Muscle of leg (tissue), 11 donors: ENCODE data around the gene LEMD1. TPM values are rescaled to one million over a fixed set of nuclear protein-coding genes. Genes with fewer than 3 reads are reported as not detected.
A peak's percentile ranks its signal among the peaks of the same experiment; 100 is the strongest.
"Not testable (repeated sequence)": the region's sequence is repeated elsewhere in the genome, so short reads cannot be mapped to it uniquely, and the experiment has no call there.

Experiments
- DNase-seq: peaks from one replicate; pipeline ENCODE4 v3.0.0; 2013
- H3K27ac ChIP-seq: one replicate; pipeline ENCODE4 v1.5.1; 2013; ENCODE audit warnings: mild to moderate bottlenecking, low read length, control low read depth
- H3K27me3 ChIP-seq: one replicate; pipeline ENCODE4 v1.6.1; 2013; ENCODE audit warnings: low read length; ENCODE audit not compliant: control insufficient read depth, insufficient read depth
- H3K36me3 ChIP-seq: one replicate; pipeline ENCODE4 v1.6.1; 2013; ENCODE audit warnings: low read length; ENCODE audit not compliant: control insufficient read depth, insufficient read depth
- H3K4me1 ChIP-seq: one replicate; pipeline ENCODE4 v1.6.1; 2013; ENCODE audit warnings: low read length; ENCODE audit not compliant: control insufficient read depth, insufficient read depth
- H3K4me3 ChIP-seq: one replicate; pipeline ENCODE4 v1.5.1; 2013; ENCODE audit warnings: low read length, control low read depth
- H3K9me3 ChIP-seq: replicated peaks from 2 replicates; pipeline ENCODE4 v1.6.1; 2013; ENCODE audit warnings: low read depth, low read length; ENCODE audit not compliant: control insufficient read depth
- WGBS: methylation state at CpG from one replicate; pipeline ENCODE4 v1.1.5; 2013; ENCODE audit warnings: missing lambda C conversion rate; ENCODE audit not compliant: insufficient coverage; 5-methylcytosine and 5-hydroxymethylcytosine counted together
- polyA plus RNA-seq, 8 donors: library from polyadenylated mRNA; unstranded; fragments of 120-200 nt; gene quantifications; one replicate each; pipeline versions ENCODE4 v1.2.1 to v1.2.3, GENCODE V29; 2013; ENCODE audit warnings: inconsistent platforms in 1 of 8, low replicate concordance in 1 of 8; ENCODE audit not compliant: insufficient read length in 8 of 8, insufficient read depth in 1 of 8
- total RNA-seq: library from RNA; stranded (reverse); fragments of 120-200 nt; gene quantifications from one replicate; pipeline ENCODE4 v1.2.4, GENCODE V29; 2013

LEMD1 gene
- total and polyA plus RNA-seq, 9 donors, result 0.39 TPM; not detected in 8

DNA sequence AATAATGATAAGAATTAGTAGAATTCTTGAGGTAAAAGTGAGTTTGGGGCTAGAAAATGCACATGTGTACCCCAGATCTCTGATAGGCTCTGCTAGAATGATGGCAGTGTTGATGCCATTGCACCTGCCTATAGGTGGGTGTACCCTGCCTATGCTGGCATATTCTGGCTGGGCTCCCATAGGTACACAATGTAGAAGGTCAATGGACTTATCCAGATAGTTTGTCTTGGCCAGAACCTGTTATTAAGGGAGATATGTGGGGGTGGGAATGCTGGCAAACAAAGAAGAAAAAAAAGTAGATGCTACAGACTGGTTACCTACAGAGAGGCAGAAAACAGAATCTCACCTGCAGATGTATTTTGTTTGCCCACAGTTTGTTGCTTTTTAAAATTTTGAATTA is 51.1 kb downstream of the LEMD1 start:
- H3K27ac ChIP-seq, result no peak overlapping the region
- H3K4me1 ChIP-seq, result no peaks in the 10 kb centered on the region
- DNase-seq, result no peak
- peaks cover 2% of the 10 kb centered on the region for H3K27me3 ChIP-seq
- no peaks in the 10 kb centered on the region for H3K36me3 ChIP-seq
- no peak overlapping the region for H3K4me3 ChIP-seq
- H3K9me3 ChIP-seq, result no peaks in the 10 kb centered on the region

DNA sequence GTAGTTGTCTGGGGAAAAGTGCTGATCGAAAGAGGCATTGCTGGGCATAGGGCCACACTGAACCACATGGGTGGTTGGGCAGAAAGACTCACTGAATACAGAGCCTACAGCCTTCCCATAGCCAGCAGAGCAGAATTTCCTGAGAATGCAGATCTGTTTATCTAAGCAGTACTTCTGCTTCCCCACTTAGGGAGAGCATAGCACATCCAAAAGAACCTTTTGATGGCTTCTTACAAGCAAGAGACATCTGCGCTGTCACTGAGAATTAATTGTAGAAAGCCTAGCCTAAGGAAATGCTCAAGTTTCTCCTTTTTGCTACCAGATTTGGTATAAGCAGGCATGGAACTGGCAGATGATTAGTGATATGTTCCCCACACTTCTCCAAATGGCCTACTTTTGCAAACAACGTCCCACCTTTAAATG is 52.1 kb downstream of the LEMD1 start:
- peaks cover 2% of the 10 kb centered on the region for H3K27me3 ChIP-seq
- no peak overlapping the region for H3K4me3 ChIP-seq
- no peaks in the 10 kb centered on the region for H3K9me3 ChIP-seq
- WGBS, result 40% methylated on average over 1 of the region's 3 CpGs
- DNase-seq, result no peak
- H3K27ac ChIP-seq, result no peak overlapping the region
- H3K4me1 ChIP-seq, result no peaks in the 10 kb centered on the region
- no peaks in the 10 kb centered on the region for H3K36me3 ChIP-seq

DNA sequence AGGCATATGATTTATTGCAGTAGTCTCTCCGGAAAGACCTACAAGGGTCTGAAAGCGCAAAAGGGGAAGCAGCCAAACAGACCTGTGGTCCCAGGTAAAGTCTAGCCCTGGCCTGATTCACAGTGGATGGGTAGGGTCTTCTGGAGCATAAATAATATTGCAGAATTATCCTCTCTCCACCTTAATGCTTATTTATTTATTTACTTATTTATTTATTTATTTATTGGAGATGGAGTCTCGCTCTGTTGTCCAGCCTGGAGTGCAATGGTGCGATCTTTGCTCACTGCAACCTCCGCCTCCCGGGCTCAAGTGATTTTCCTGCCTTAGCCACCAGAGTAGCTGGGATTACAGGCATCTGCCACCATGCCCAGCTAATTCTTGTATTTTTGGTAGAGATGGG is 53.4 kb downstream of the LEMD1 start:
- WGBS, result 84% methylated on average over 5 of the region's 6 CpGs
- no peaks in the 10 kb centered on the region for H3K36me3 ChIP-seq
- H3K4me3 ChIP-seq, result no peak overlapping the region
- H3K4me1 ChIP-seq, result no peaks in the 10 kb centered on the region
- no peak overlapping the region for H3K27ac ChIP-seq
- peaks cover 2% of the 10 kb centered on the region for H3K27me3 ChIP-seq
- no peaks in the 10 kb centered on the region for H3K9me3 ChIP-seq
- DNase-seq, result no peak

DNA sequence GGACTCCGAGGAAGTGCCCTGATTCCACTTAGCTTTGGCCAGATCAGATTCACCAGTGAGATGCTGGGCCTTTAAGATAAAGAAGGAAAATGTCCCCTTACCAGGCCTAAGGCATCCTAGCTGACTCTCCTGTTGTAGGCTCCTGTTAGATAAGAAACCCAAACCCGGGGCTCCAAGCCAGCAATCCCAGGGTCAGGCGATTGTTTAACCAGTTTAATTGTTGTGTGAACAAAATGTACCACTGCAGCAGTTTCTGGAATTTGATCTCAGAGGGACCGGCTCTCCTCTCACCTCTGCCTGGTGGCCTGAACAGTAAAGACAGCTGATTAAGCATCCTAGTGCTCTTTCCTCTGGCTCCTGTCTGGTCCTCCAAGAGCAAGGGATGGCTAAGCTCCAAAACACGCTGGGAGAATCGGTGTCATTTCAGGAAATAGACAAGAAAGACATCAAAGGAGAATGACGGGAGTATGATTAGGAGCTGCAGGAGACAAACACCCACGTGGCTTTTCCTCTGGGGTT is 55.9 kb downstream of the LEMD1 start:
- no peaks in the 10 kb centered on the region for H3K9me3 ChIP-seq
- H3K27me3 ChIP-seq, result no peaks in the 10 kb centered on the region
- no peak for DNase-seq
- no peak overlapping the region for H3K4me3 ChIP-seq
- no peaks in the 10 kb centered on the region for H3K4me1 ChIP-seq
- 25% methylated on average over 1 of the region's 8 CpGs for WGBS
- H3K36me3 ChIP-seq, result no peaks in the 10 kb centered on the region
- H3K27ac ChIP-seq, result no peak overlapping the region

DNA sequence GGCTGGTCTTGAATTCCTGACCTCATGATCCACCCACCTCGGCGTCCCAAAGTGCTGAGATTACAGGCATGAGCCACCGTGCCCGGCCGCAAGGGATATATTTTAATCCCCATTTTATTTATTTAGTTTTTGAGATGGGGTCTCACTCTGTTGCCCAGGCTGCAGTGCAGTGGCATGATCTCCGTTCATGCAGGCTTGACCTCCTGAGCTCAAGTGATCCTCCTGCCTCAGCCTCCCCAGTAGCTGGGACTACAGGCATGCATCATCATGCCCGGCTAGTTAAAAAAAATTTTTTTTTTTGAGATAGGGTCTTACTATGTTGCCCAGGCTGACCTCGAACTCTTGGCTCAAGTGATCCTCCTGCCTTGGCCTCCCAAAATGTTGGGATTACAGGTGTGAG is 56.8 kb downstream of the LEMD1 start:
- WGBS, result 100% methylated on average over 1 of the region's 8 CpGs
- not testable (repeated sequence) for DNase-seq, H3K4me1 ChIP-seq, H3K36me3 ChIP-seq, H3K4me3 ChIP-seq, H3K27ac ChIP-seq, H3K9me3 ChIP-seq, H3K27me3 ChIP-seq

DNA sequence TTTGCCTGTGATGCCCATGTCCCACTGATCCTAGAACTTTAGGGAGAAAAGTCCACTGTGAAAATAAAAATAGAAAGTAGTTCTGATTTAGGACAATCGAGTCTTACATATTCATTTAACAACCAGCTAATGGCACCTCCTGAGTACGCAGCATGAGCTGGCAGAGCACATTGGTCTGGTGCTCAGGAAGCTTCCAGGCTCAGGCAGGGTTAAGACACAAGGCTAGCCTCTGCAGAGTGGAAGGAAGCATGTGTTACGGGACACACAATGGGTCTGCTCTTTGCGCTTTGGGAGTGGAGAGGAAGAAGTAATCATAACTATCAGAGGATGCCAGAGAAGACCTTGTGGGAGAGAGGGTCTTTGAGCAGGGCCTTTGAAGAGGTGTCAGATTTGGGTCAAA is 61.0 kb downstream of the LEMD1 start:
- H3K4me1 ChIP-seq, result peaks cover 19% of the 10 kb centered on the region
- no peak overlapping the region for H3K4me3 ChIP-seq
- no peaks in the 10 kb centered on the region for H3K9me3 ChIP-seq
- DNase-seq, result no peak
- no peak overlapping the region for H3K27ac ChIP-seq
- H3K36me3 ChIP-seq, result no peaks in the 10 kb centered on the region
- no peaks in the 10 kb centered on the region for H3K27me3 ChIP-seq
- 60% methylated on average over 3 of the region's 4 CpGs for WGBS

DNA sequence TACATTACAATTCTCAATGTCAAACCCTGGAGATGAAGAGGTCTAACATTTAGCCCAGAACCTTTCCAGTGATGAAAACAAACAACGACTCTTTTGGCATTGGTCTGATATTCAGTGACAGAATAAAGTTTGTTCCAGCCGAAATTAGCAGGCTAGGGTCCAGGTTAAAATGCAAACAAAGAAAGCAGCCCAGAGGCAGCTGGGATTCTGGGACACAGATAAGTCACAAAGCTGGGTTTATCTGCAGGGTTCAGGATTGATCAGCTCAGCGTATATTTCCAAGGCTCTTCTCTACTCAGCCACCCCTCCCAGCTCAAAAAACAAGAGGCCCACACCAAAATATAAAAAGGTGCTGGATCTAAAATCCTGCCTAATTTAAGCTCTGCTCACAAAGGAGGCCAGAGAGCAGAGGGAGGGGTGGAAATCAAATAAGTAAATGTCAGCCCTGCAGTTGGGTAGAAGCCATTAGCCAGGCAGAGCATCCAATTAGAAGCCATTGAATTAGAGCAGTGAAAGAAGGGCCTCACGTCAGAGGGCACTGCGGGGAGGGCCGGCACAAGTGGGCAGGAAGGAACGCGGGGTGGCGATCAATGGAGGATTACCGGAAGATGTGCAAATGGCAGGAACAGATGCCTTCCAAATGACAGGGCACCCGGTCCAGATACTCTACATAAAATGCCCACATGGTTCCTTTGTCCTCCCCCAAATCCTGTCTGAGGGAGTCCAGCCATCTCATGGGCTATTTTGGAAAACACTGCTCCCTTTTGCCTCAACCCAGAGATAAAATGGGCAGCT is 61.9 kb downstream of the LEMD1 start:
- H3K27ac ChIP-seq, result no peak overlapping the region
- no peak overlapping the region for H3K4me3 ChIP-seq
- 46% methylated on average over 10 of the region's 11 CpGs for WGBS
- no peaks in the 10 kb centered on the region for H3K36me3 ChIP-seq
- no peaks in the 10 kb centered on the region for H3K27me3 ChIP-seq
- H3K9me3 ChIP-seq, result no peaks in the 10 kb centered on the region
- H3K4me1 ChIP-seq, result peaks cover 19% of the 10 kb centered on the region
- peak; percentile 52 for DNase-seq

DNA sequence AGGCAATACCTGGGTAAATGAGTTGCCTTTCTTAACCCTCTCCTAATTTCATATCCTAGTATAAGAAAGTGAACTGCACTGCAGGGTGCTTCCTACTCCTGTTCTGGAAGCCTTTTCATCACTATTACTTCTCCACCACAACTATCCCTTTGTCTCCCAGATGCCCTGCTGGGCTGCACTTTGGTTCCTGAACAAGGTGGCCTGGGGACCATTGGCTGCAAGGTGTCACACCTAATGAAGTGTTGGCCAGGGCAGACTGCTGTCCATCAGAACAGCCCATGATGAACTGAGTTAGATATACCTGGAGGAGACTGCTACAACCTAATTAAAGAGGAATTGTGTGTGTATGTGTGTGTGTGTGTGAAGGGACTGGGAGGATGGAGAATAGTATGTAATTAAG is 63.3 kb downstream of the LEMD1 start:
- no peak overlapping the region for H3K4me3 ChIP-seq
- H3K36me3 ChIP-seq, result no peaks in the 10 kb centered on the region
- no peaks in the 10 kb centered on the region for H3K9me3 ChIP-seq
- H3K27ac ChIP-seq, result no peak overlapping the region
- no peaks in the 10 kb centered on the region for H3K27me3 ChIP-seq
- no peak for DNase-seq
- H3K4me1 ChIP-seq, result peaks cover 19% of the 10 kb centered on the region

DNA sequence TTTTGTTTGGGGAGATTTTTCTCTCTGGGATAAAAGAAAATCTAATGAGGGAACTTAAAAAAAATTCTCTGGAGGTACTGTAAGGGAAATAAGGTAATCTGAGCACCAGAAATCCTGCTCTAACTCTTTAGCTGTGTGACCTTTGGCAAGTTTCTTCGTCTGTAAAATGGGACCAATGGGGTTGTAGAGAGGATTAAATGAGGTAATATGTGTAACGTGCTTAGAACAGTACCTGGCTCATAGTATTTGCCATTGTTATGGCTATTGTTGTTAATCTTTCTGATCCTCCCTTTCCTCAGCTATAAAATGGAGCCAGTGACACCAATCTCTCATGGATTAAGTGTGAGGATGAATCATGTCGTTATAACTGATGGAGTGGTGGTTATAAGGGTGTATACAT is 64.3 kb downstream of the LEMD1 start:
- H3K4me1 ChIP-seq, result peaks cover 19% of the 10 kb centered on the region
- H3K36me3 ChIP-seq, result no peaks in the 10 kb centered on the region
- WGBS, result no CpG with 5 or more reads among the region's 3 CpGs
- no peaks in the 10 kb centered on the region for H3K27me3 ChIP-seq
- no peak overlapping the region for H3K4me3 ChIP-seq
- no peak for DNase-seq
- H3K27ac ChIP-seq, result no peak overlapping the region
- H3K9me3 ChIP-seq, result no peaks in the 10 kb centered on the region

DNA sequence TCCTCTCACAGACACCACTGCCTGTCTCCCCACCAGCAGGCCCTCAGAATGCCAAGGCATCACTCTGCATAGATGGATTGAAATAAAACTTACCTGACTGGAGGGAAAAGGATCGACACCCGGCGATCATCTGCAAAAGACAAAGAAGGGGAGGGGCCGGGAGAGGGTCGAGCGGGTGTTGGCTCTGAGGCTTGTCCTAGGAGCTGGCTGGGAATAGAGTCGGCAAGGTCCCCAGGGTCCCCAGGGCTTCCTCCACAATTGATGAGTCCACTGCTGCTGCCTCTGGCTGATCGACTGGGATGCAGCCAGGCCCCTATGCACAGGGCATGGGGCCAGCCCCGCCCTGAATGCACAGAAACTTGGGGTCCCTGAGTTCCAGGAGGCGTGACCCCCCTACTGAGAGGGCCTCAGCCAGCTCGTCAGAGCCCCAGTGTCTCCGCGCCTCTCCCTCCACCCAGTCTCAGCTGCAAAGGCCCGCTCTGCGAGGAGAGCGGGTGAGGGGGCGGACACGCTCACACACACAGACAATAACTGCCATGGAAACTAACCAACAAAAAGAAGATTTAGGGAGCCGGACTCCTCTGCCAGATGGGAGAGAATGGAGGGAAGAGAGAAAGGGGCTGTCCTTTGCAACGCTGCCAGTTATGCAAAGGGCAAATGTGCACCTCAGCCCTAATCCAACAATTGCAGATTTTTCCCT is 65.3 kb downstream of the LEMD1 start, which contains the start of gene KLHDC8A:
Gene KLHDC8A (minus strand): TSS at position 483 of the 700 bp plus-strand sequence. CDS start 13,318 bp downstream, outside the sequence.
- H3K36me3 ChIP-seq, result no peaks in the 10 kb centered on the region
- H3K27me3 ChIP-seq, result no peaks in the 10 kb centered on the region
- no peaks in the 10 kb centered on the region for H3K9me3 ChIP-seq
- no peak within 1 kb of the TSS for H3K4me3 ChIP-seq
- WGBS, result 17% methylated on average over 13 of the region's 20 CpGs
- H3K4me1 ChIP-seq, result peaks cover 19% of the 10 kb centered on the region
- H3K27ac ChIP-seq, result peak within 1 kb of the TSS; percentile 7
- DNase-seq, result peak; percentile 92
